DOHH2 (cell line): ENCODE measurements around the gene TNPO2.
"Not testable (repeated sequence)": the region's sequence is repeated elsewhere in the genome, so short reads cannot be mapped to it uniquely, and the experiment has no call there.

Source experiments
- H3F3A ChIP-seq: fragments of 200-600 bp; sonication (generic), shearing (Covaris generic); 2 replicates; pipeline ENCODE4 v1.6.0; 2016; ENCODE audit warnings: antibody characterized with exemption, mild to moderate bottlenecking; ENCODE audit not compliant: control insufficient read depth, insufficient read depth
- H3K27ac ChIP-seq: fragments of 200-600 bp; sonication (generic); 2 replicates; pipeline ENCODE4 v1.5.1; 2014; ENCODE audit warnings: low read depth, mild to moderate bottlenecking, low read length, moderate library complexity
- H3K27me3 ChIP-seq: fragments of 200-600 bp; sonication (generic); 2 replicates; pipeline ENCODE4 v1.6.1; 2014; ENCODE audit warnings: mild to moderate bottlenecking, low read length, mixed read lengths; ENCODE audit not compliant: control insufficient read depth
- H3K36me3 ChIP-seq: fragments of 200-600 bp; sonication (generic); 2 replicates; pipeline ENCODE4 v1.6.1; 2014; ENCODE audit warnings: mild to moderate bottlenecking, low read length, moderate library complexity, mixed read lengths; ENCODE audit not compliant: control insufficient read depth
- H3K4me1 ChIP-seq: fragments of 200-600 bp; sonication (generic); 2 replicates; pipeline ENCODE4 v1.6.1; 2014; ENCODE audit warnings: mild to moderate bottlenecking, low read length, mixed read lengths; ENCODE audit not compliant: control insufficient read depth
- H3K4me2 ChIP-seq: fragments of 200-600 bp; sonication (generic); 2 replicates; pipeline ENCODE4 v1.6.0; 2014; ENCODE audit warnings: mild to moderate bottlenecking, low read length, moderate library complexity
- H3K4me3 ChIP-seq: fragments of 200-600 bp; sonication (generic); 2 replicates; pipeline ENCODE4 v1.5.1; 2014; ENCODE audit warnings: mild to moderate bottlenecking, low read length, mixed read lengths
- H3K79me2 ChIP-seq: fragments of 200-600 bp; sonication (generic); 2 replicates; pipeline ENCODE4 v1.6.1; 2014; ENCODE audit warnings: mild to moderate bottlenecking, low read length, mixed read lengths; ENCODE audit not compliant: control insufficient read depth
- H3K9me2 ChIP-seq: fragments of 200-600 bp; sonication (generic); replicated peaks from 2 replicates; pipeline ENCODE4 v1.6.1; 2014; ENCODE audit warnings: mild to moderate bottlenecking, low read length, mixed read lengths; ENCODE audit not compliant: control insufficient read depth
- H3K9me3 ChIP-seq: fragments of 200-600 bp; sonication (generic); 2 replicates; pipeline ENCODE4 v1.6.1; 2014; ENCODE audit warnings: antibody characterized with exemption, low read length, mixed read lengths; ENCODE audit not compliant: control insufficient read depth, insufficient read depth
- H4K20me1 ChIP-seq: fragments of 200-600 bp; sonication (generic); 2 replicates; pipeline ENCODE4 v1.6.0; 2014; ENCODE audit warnings: low read depth, mild to moderate bottlenecking, antibody characterized with exemption, low read length, moderate library complexity; ENCODE audit not compliant: control insufficient read depth, insufficient read depth
- CTCF ChIP-seq: fragments of 200-600 bp; sonication (generic); IDR thresholded peaks from one replicate; pipeline ENCODE4 v1.5.1; 2014; ENCODE audit warnings: antibody characterized with exemption, mild to moderate bottlenecking, low read depth, low read length; ENCODE audit not compliant: poor library complexity, severe bottlenecking
- EZH2phosphoT487 ChIP-seq: fragments of 200-600 bp; sonication (generic); IDR thresholded peaks from 2 replicates; pipeline ENCODE4 v1.6.1; 2017; ENCODE audit warnings: borderline replicate concordance, mild to moderate bottlenecking, antibody characterized with exemption, low read length, moderate library complexity, mixed read lengths

Gene TNPO2

GRCh38 chr19:12685831-12686230, 37.9 kb downstream of the TNPO2 start:
- no peak overlapping the region for H3K27ac ChIP-seq
- H3K4me2 ChIP-seq: no peak overlapping the region
- H3K79me2 ChIP-seq: peaks cover 7% of the 10 kb centered on the region
- peaks cover 4% of the 10 kb centered on the region for H3K36me3 ChIP-seq
- no peak overlapping the region for H3K4me3 ChIP-seq
- no peaks in the 10 kb centered on the region for H4K20me1 ChIP-seq
- no peak for TF ChIP-seq CTCF
- no peak for TF ChIP-seq EZH2phosphoT487
- H3K27me3 ChIP-seq: no peaks in the 10 kb centered on the region
- peaks cover 4% of the 10 kb centered on the region for H3F3A ChIP-seq
- H3K9me3 ChIP-seq: no peaks in the 10 kb centered on the region
- no peaks in the 10 kb centered on the region for H3K9me2 ChIP-seq
- H3K4me1 ChIP-seq: peaks cover 5% of the 10 kb centered on the region

- H4K20me1 ChIP-seq: peaks cover 9% of the 10 kb centered on the region; the same call in 1 of the 2 replicates
- H3K4me3 ChIP-seq: peak within 1 kb of the TSS; percentile 93
- TF ChIP-seq CTCF: peak; percentile 35
- no peak for TF ChIP-seq EZH2phosphoT487
- H3K27ac ChIP-seq: peak within 1 kb of the TSS; percentile 89
- H3K9me3 ChIP-seq: no peaks in the 10 kb centered on the region
- H3K4me2 ChIP-seq: peak within 1 kb of the TSS; percentile 84
- H3F3A ChIP-seq: peaks cover 4% of the 10 kb centered on the region
- H3K79me2 ChIP-seq: peaks cover 26% of the 10 kb centered on the region
- no peaks in the 10 kb centered on the region for H3K27me3 ChIP-seq
- H3K36me3 ChIP-seq: peaks cover 38% of the 10 kb centered on the region
- H3K9me2 ChIP-seq: no peaks in the 10 kb centered on the region
- H3K4me1 ChIP-seq: peaks cover 8% of the 10 kb centered on the region
Measured at GRCh38 chr19:12681074-12681987, 42.4 kb downstream of the TNPO2 start, which contains the start of gene DHPS. Gene DHPS (minus strand): TSS chr19:12681880. CDS start chr19:12681766, 114 bp downstream.

- Histone ChIP-seq H3K79me2 (peaks cover 36% of the 10 kb centered on the region), H3K9me2 (no peaks in the 10 kb centered on the region), H3K9me3 (no peaks in the 10 kb centered on the region), H3K4me1 (peaks cover 8% of the 10 kb centered on the region), H3K27ac (no peak overlapping the region), H3F3A (peaks cover 4% of the 10 kb centered on the region), H4K20me1 (peaks cover 9% of the 10 kb centered on the region; the same call in 1 of the 2 replicates), H3K27me3 (no peaks in the 10 kb centered on the region), H3K4me2 (peak overlapping the region; percentile 37), H3K36me3 (peaks cover 51% of the 10 kb centered on the region), H3K4me3 (peak overlapping the region; percentile 32; the same call in 1 of the 2 replicates)
- TF ChIP-seq EZH2phosphoT487: no peak
- no peak for TF ChIP-seq CTCF
Measured at GRCh38 chr19:12680034-12680433, 43.7 kb downstream of the TNPO2 start.

GRCh38 chr19:12678039-12678438, 45.7 kb downstream of the TNPO2 start:
- H3K4me3 ChIP-seq, H3K27me3 ChIP-seq, H3K4me2 ChIP-seq, H3K27ac ChIP-seq, H3K9me3 ChIP-seq, H4K20me1 ChIP-seq, H3K9me2 ChIP-seq, H3F3A ChIP-seq, H3K4me1 ChIP-seq: not testable (repeated sequence)
- Histone ChIP-seq H3K36me3 (peaks cover 64% of the 10 kb centered on the region), H3K79me2 (peaks cover 36% of the 10 kb centered on the region)
